ENCODE measurements around the gene OR1S1.

DNA sequence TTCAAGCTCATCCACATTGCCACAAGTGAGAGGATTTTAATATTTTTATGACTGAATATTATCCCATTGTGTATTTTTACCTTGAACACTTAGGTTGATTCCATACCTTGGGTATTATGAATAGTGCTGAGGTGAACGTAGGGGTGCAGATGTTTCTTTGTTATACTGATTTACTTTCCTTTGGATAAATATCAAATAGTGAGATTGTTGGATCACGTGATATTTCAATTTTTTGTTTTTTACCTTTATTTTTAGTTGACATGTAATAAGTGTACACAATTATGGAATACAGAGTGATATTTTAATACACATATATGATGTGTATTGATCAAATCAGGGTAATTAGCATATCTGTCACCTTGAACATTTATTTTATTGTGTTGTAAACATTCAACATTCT is 47.5 kb downstream of the OR1S1 start:
- TF ChIP-seq, protein P1, sequence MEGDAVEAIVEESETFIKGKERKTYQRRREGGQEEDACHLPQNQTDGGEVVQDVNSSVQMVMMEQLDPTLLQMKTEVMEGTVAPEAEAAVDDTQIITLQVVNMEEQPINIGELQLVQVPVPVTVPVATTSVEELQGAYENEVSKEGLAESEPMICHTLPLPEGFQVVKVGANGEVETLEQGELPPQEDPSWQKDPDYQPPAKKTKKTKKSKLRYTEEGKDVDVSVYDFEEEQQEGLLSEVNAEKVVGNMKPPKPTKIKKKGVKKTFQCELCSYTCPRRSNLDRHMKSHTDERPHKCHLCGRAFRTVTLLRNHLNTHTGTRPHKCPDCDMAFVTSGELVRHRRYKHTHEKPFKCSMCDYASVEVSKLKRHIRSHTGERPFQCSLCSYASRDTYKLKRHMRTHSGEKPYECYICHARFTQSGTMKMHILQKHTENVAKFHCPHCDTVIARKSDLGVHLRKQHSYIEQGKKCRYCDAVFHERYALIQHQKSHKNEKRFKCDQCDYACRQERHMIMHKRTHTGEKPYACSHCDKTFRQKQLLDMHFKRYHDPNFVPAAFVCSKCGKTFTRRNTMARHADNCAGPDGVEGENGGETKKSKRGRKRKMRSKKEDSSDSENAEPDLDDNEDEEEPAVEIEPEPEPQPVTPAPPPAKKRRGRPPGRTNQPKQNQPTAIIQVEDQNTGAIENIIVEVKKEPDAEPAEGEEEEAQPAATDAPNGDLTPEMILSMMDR (IDR thresholded peaks at IDR 0.05; ENCODE audit: extremely low read depth in 1 of 2, insufficient read depth in 1 of 2, low read depth in 1 of 2, low read length in 2 of 2), result no peak
- TF ChIP-seq FOS (IDR thresholded peaks at IDR 0.05; ENCODE audit: borderline replicate concordance, insufficient read depth, low read length) (no peak), EZH2 (IDR thresholded peaks at IDR 0.05; ENCODE audit: borderline replicate concordance, low read depth, low read length, severe bottlenecking) (no peak)

Measured in endothelial cell of umbilical vein (primary cell).